Lung (tissue), 12 donors: ENCODE measurements around the gene C11orf91. TPM values are rescaled to one million over a fixed set of nuclear protein-coding genes. Genes with fewer than 3 reads are reported as not detected.
A peak's percentile ranks its signal among the peaks of the same experiment; 100 is the strongest.

Experiments
- ATAC-seq: fragments of 200-7000 bp; cut with Tn5 transposase; one replicate; pipeline ENCODE4 v1.9.1; 2020; ENCODE audit warnings: moderate number of reproducible peaks; ENCODE audit not compliant: insufficient read depth, low FRiP score
- DNase-seq, 3 donors: peaks; one replicate each; pipeline ENCODE4 v3.0.0-alpha.2; 2013 to 2017
- H3K27ac ChIP-seq, 2 donors: one replicate each; pipeline ENCODE4 v1.5.1; 2013; ENCODE audit warnings: mild to moderate bottlenecking in 2 of 2, moderate library complexity in 2 of 2, control low read depth in 1 of 2, inconsistent platforms in 1 of 2, low read depth in 1 of 2, low read length in 1 of 2
- H3K27me3 ChIP-seq, 3 donors: one replicate each; pipeline ENCODE4 v1.5.1; 2013; ENCODE audit warnings: low read length in 2 of 3; ENCODE audit not compliant: control insufficient read depth in 3 of 3, insufficient read depth in 3 of 3
- H3K36me3 ChIP-seq, 4 donors: one replicate each; pipeline ENCODE4 v1.5.1; 2013; ENCODE audit warnings: low read length in 4 of 4, mild to moderate bottlenecking in 1 of 4, moderate library complexity in 1 of 4; ENCODE audit not compliant: control insufficient read depth in 4 of 4, insufficient read depth in 4 of 4
- H3K4me1 ChIP-seq, 5 donors: one replicate each; pipeline ENCODE4 v1.5.1; 2013; ENCODE audit warnings: low read length in 5 of 5, mild to moderate bottlenecking in 2 of 5, moderate library complexity in 1 of 5; ENCODE audit not compliant: control insufficient read depth in 5 of 5, insufficient read depth in 5 of 5
- H3K4me3 ChIP-seq: one replicate; pipeline ENCODE4 v1.5.1; 2013; ENCODE audit warnings: mild to moderate bottlenecking, control low read depth, moderate library complexity
- H3K9ac ChIP-seq, 2 donors: one replicate each; pipeline ENCODE4 v1.5.1; 2013; ENCODE audit warnings: low read length in 2 of 2, control low read depth in 1 of 2; ENCODE audit not compliant: insufficient read depth in 1 of 2
- H3K9me3 ChIP-seq, 4 donors: one replicate each; pipeline ENCODE4 v1.5.1; 2013; ENCODE audit warnings: low read length in 3 of 4, mild to moderate bottlenecking in 1 of 4, moderate library complexity in 1 of 4; ENCODE audit not compliant: control insufficient read depth in 4 of 4, insufficient read depth in 3 of 4
- CTCF ChIP-seq: IDR thresholded peaks from 2 replicates; pipeline ENCODE4 v1.5.1; 2012; ENCODE audit warnings: mild to moderate bottlenecking; ENCODE audit errors: control extremely low read depth, extremely low read depth
- WGBS, 2 donors: extraction: QIAGEN DNeasy Blood & Tissue Kit; methylation state at CpG; one replicate each; pipeline ENCODE4 v1.1.7; 2013; 5-methylcytosine and 5-hydroxymethylcytosine counted together
- polyA plus RNA-seq, 2 donors: library from polyadenylated mRNA; stranded (reverse); fragments of 200-250 nt; gene quantifications; one replicate each; pipeline ENCODE4 v1.2.1, GENCODE V29; 2013
- total RNA-seq, 2 donors: library from RNA; depleted of rRNA in 1 of 2; stranded (reverse); fragments of >200 nt in 1 of 2; gene quantifications; one replicate each; pipeline ENCODE4 v1.2.1, GENCODE V29; 2014 to 2021
- donor health status: control.
- donor health status: control.
- donor health status: Bipolar disorder and iron deficiency.
- donor health status: healthy.
- donor health status: DM: yes; HTN: yes; CAD: no.

The C11orf91 gene
- total and polyA plus RNA-seq, 4 donors, result 0.58 to 3.6 TPM; not detected in 2

- no peak overlapping the region for H3K4me3 ChIP-seq
- no peaks in the 10 kb centered on the region for H3K36me3 ChIP-seq
- no peak overlapping the region for H3K9ac ChIP-seq
- ATAC-seq (no peak), DNase-seq (peak in 1 of 3 donors; percentile 31)
- 49 to 69% methylated on average over 3 of the region's 4 CpGs for WGBS, 2 donors
- TF ChIP-seq CTCF, result no peak
- H3K9me3 ChIP-seq, result no peaks in the 10 kb centered on the region
- no peak overlapping the region for H3K27ac ChIP-seq
- peaks cover 0 to 4% (median 0%) of the 10 kb centered on the region in 5 donors for H3K4me1 ChIP-seq
- no peaks in the 10 kb centered on the region for H3K27me3 ChIP-seq
Measured at GRCh38 chr11:33651555-33651954, 49.1 kb downstream of the C11orf91 start.

- Histone ChIP-seq H3K9ac (no peak overlapping the region), H3K4me3 (no peak overlapping the region), H3K27me3 (no peaks in the 10 kb centered on the region), H3K27ac (no peak overlapping the region), H3K36me3 (no peaks in the 10 kb centered on the region), H3K4me1 (peaks cover 0 to 4% (median 0%) of the 10 kb centered on the region in 5 donors), H3K9me3 (no peaks in the 10 kb centered on the region)
- no peak for DNase-seq
- TF ChIP-seq CTCF, result no peak
- 91 to 96% methylated on average over 4 of the region's 4 CpGs for WGBS, 2 donors
- no peak for ATAC-seq
Measured at GRCh38 chr11:33649944-33650343, 50.7 kb downstream of the C11orf91 start.

Other genes starting within 250 kb of the C11orf91 start
- gene CD59, start 35.6 kb upstream of the C11orf91 start, total RNA-seq, result 100 to 1,000 TPM; 457 to 833 TPM
- gene CD59, start 35.6 kb upstream of the C11orf91 start, polyA plus RNA-seq, result 100 to 1,000 TPM; 215 to 620 TPM
- 10 to 100 TPM; 23.0 to 46.4 TPM for gene FBXO3, start 73.7 kb upstream of the C11orf91 start, total RNA-seq
- gene FBXO3, start 73.7 kb upstream of the C11orf91 start, polyA plus RNA-seq, result 10 to 100 TPM; 13.6 to 23.8 TPM
- gene LMO2, start 191.2 kb upstream of the C11orf91 start, total RNA-seq, result 10 to 100 TPM; 26.6 to 35.1 TPM
- gene LMO2, start 191.2 kb upstream of the C11orf91 start, polyA plus RNA-seq, result 10 to 100 TPM; 29.8 to 41.3 TPM